HG03439 (cell line): ENCODE data around the gene MYOCOS.

Experiments
- ATAC-seq: cut with Tn5 transposase; IDR thresholded peaks from one replicate; pipeline ENCODE4 v1.9.1; 2021; ENCODE audit warnings: mild to moderate bottlenecking, moderate library complexity; ENCODE audit not compliant: unreplicated experiment

MYOCOS gene

GRCh38 chr1:171623651-171624331 is 1.7 kb downstream of the MYOCOS start:
- ATAC-seq, result no peak

GRCh38 chr1:171625225-171625624 is 3.2 kb downstream of the MYOCOS start:
- ATAC-seq, result no peak

- no peak for ATAC-seq
Measured at GRCh38 chr1:171627020-171627419, 5.0 kb downstream of the MYOCOS start.

- no peak for ATAC-seq
Measured at GRCh38 chr1:171628225-171628624, 6.2 kb downstream of the MYOCOS start.

GRCh38 chr1:171635661-171636060 is 13.6 kb downstream of the MYOCOS start:
- no peak for ATAC-seq

- no peak for ATAC-seq
Measured at GRCh38 chr1:171636141-171636540, 14.1 kb downstream of the MYOCOS start.

- ATAC-seq, result no peak
Measured at GRCh38 chr1:171637928-171638576, 16.0 kb downstream of the MYOCOS start.

- ATAC-seq, result no peak
Measured at GRCh38 chr1:171640225-171640624, 18.2 kb downstream of the MYOCOS start.

GRCh38 chr1:171641076-171641864 is 19.2 kb downstream of the MYOCOS start:
- ATAC-seq, result no peak

GRCh38 chr1:171642197-171642596 is 20.2 kb downstream of the MYOCOS start:
- no peak for ATAC-seq

- ATAC-seq, result no peak
Measured at GRCh38 chr1:171643156-171643555, 21.1 kb downstream of the MYOCOS start.

- peak; percentile 78 for ATAC-seq
Measured at GRCh38 chr1:171644805-171645483, 22.9 kb downstream of the MYOCOS start.

- no peak for ATAC-seq
Measured at GRCh38 chr1:171645553-171646248, 23.7 kb downstream of the MYOCOS start.

- ATAC-seq, result no peak
Measured at GRCh38 chr1:171646249-171646560, 24.2 kb downstream of the MYOCOS start.

- ATAC-seq, result no peak
Measured at GRCh38 chr1:171652234-171652822, 30.3 kb downstream of the MYOCOS start, which contains the start of gene MYOC. MYOC (minus strand) TSS chr1:171652688; CDS start chr1:171652611, 77 bp downstream.

GRCh38 chr1:171653796-171654195 is 31.8 kb downstream of the MYOCOS start:
- ATAC-seq, result no peak

- no peak for ATAC-seq
Measured at GRCh38 chr1:171654201-171654941, 32.3 kb downstream of the MYOCOS start.

- peak; percentile 89 for ATAC-seq
Measured at GRCh38 chr1:171654942-171655745, 33.1 kb downstream of the MYOCOS start.

- no peak for ATAC-seq
Measured at GRCh38 chr1:171655746-171656116, 33.7 kb downstream of the MYOCOS start.
